Liver (tissue), 9 donors: ENCODE measurements around the gene KLKB1. TPM values are rescaled to one million over a fixed set of nuclear protein-coding genes. Genes with fewer than 3 reads are reported as not detected.
"Not testable (repeated sequence)": the region's sequence is repeated elsewhere in the genome, so short reads cannot be mapped to it uniquely, and the experiment has no call there.

ENCODE experiments used
- DNase-seq: peaks from one replicate; pipeline ENCODE4 v3.0.0-alpha.2; 2017; ENCODE audit warnings: low spot score
- H3K27ac ChIP-seq, 2 donors: one replicate each; pipeline ENCODE4 v1.7.0; 2013; ENCODE audit warnings: inconsistent platforms in 2 of 2, low read length in 2 of 2, control low read depth in 1 of 2, low read depth in 1 of 2, mild to moderate bottlenecking in 1 of 2
- H3K27me3 ChIP-seq, 4 donors: one replicate each; pipeline versions ENCODE4 v1.6.1 to v1.7.0; 2013; ENCODE audit warnings: low read length in 3 of 4, inconsistent platforms in 1 of 4, mild to moderate bottlenecking in 1 of 4, moderate library complexity in 1 of 4; ENCODE audit not compliant: control insufficient read depth in 4 of 4, insufficient read depth in 4 of 4
- H3K36me3 ChIP-seq, 4 donors: one replicate each; pipeline versions ENCODE4 v1.6.1 to v1.7.0; 2013; ENCODE audit warnings: low read length in 3 of 4, mild to moderate bottlenecking in 3 of 4, low read depth in 1 of 4, moderate library complexity in 1 of 4; ENCODE audit not compliant: control insufficient read depth in 4 of 4, insufficient read depth in 3 of 4
- H3K4me1 ChIP-seq, 4 donors: one replicate each; pipeline versions ENCODE4 v1.6.1 to v1.7.0; 2013; ENCODE audit warnings: low read length in 3 of 4, mild to moderate bottlenecking in 3 of 4, moderate library complexity in 1 of 4; ENCODE audit not compliant: control insufficient read depth in 4 of 4, insufficient read depth in 4 of 4
- H3K4me3 ChIP-seq, 3 donors: one replicate each; pipeline versions ENCODE4 v1.6.1 to v1.7.0; 2013; ENCODE audit warnings: low read length in 3 of 3, control low read depth in 1 of 3, low read depth in 1 of 3, mild to moderate bottlenecking in 1 of 3
- H3K9ac ChIP-seq, 2 donors: one replicate each; pipeline ENCODE4 v1.7.0; 2013; ENCODE audit warnings: low read length in 2 of 2, mild to moderate bottlenecking in 2 of 2, moderate library complexity in 2 of 2, control low read depth in 1 of 2, low read depth in 1 of 2
- H3K9me3 ChIP-seq, 4 donors: one replicate each; pipeline versions ENCODE4 v1.6.1 to v1.7.0; 2013; ENCODE audit warnings: low read length in 3 of 4; ENCODE audit not compliant: control insufficient read depth in 4 of 4
- ATF3 ChIP-seq: IDR thresholded peaks from 2 replicates; pipeline ENCODE4 v1.6.1; 2016; ENCODE audit warnings: antibody characterized with exemption
- CTCF ChIP-seq: fragments of 150-350 bp; IDR thresholded peaks from 2 replicates; pipeline ENCODE4 v1.5.1; 2017; ENCODE audit warnings: improper control_type of control experiment, low read depth, low read length; ENCODE audit not compliant: missing input control
- FOXA1 ChIP-seq: IDR thresholded peaks from 2 replicates; pipeline ENCODE4 v1.6.1; 2016; ENCODE audit warnings: antibody characterized with exemption
- FOXA2 ChIP-seq: IDR thresholded peaks from 2 replicates; pipeline ENCODE4 v1.6.1; 2016; ENCODE audit warnings: antibody characterized with exemption
- HNF4A ChIP-seq, 2 donors: conservative IDR thresholded peaks; 2 replicates each; pipeline ENCODE4 v1.6.1; 2016; ENCODE audit warnings: antibody characterized with exemption in 2 of 2, mild to moderate bottlenecking in 2 of 2
- HNF4G ChIP-seq: IDR thresholded peaks from 2 replicates; pipeline ENCODE4 v1.6.1; 2016; ENCODE audit warnings: antibody characterized with exemption
- JUND ChIP-seq, 2 donors: IDR thresholded peaks; 2 replicates each; pipeline ENCODE4 v1.6.1; 2016; ENCODE audit warnings: antibody characterized with exemption in 2 of 2
- MAX ChIP-seq: IDR thresholded peaks from 2 replicates; pipeline ENCODE4 v1.6.1; 2016; ENCODE audit warnings: antibody characterized with exemption
- NR2F2 ChIP-seq: IDR thresholded peaks from 2 replicates; pipeline ENCODE4 v1.6.1; 2016; ENCODE audit warnings: antibody characterized with exemption
- RAD21 ChIP-seq, 2 donors: IDR thresholded peaks; 2 replicates each; pipeline ENCODE4 v1.6.1; 2016; ENCODE audit warnings: antibody characterized with exemption in 2 of 2, mild to moderate bottlenecking in 2 of 2
- REST ChIP-seq: IDR thresholded peaks from 2 replicates; pipeline ENCODE4 v1.6.1; 2016; ENCODE audit warnings: antibody characterized with exemption, mild to moderate bottlenecking
- SP1 ChIP-seq: IDR thresholded peaks from 2 replicates; pipeline ENCODE4 v1.6.1; 2018; ENCODE audit warnings: antibody characterized with exemption, mild to moderate bottlenecking
- YY1 ChIP-seq: IDR thresholded peaks from 2 replicates; pipeline ENCODE4 v1.6.1; 2016; ENCODE audit warnings: antibody characterized with exemption, mild to moderate bottlenecking
- ZBTB33 ChIP-seq: IDR thresholded peaks from 2 replicates; pipeline ENCODE4 v1.6.1; 2016; ENCODE audit warnings: antibody characterized with exemption
- WGBS: extraction: QIAGEN DNeasy Blood & Tissue Kit; methylation state at CpG from one replicate; pipeline ENCODE4 v1.1.7; 2013; 5-methylcytosine and 5-hydroxymethylcytosine counted together
- polyA plus RNA-seq, 2 donors: library from polyadenylated mRNA; stranded (reverse) in 1 of 2; unstranded in 1 of 2; fragments of 200-250 nt in 1 of 2; fragments of >200 nt in 1 of 2; fragmentation: Nextera tagmentation in 1 of 2; extraction: Ambion mirVana in 1 of 2; gene quantifications; one replicate each; pipeline versions ENCODE4 v1.2.1 to v1.2.3, GENCODE V29; 2013 to 2015
- total RNA-seq, 2 donors: library from RNA; depleted of rRNA; stranded (reverse); fragments of >200 nt; gene quantifications; one replicate each; pipeline ENCODE4 v1.2.3, GENCODE V29; 2014
- donor health status: healthy.
- donor health status: healthy.
- donor health status: healthy.
- donor health status: healthy.
- donor health status: healthy.

The KLKB1 gene
- total and polyA plus RNA-seq, 4 donors = 36.5 to 78.9 (median 60.2) TPM

GRCh38 chr4:186243331-186243730 is 16.0 kb downstream of the KLKB1 start (continued):
- TF ChIP-seq CTCF = no peak
- TF ChIP-seq HNF4A (conservative IDR thresholded peaks at IDR 0.05) = no peak

- no peak overlapping the region for H3K9ac ChIP-seq
- 94% methylated on average over 5 of the region's 5 CpGs for WGBS
- peaks cover 0 to 4% (median under 1%) of the 10 kb centered on the region in 4 donors for H3K4me1 ChIP-seq
- H3K9me3 ChIP-seq = no peaks in the 10 kb centered on the region
- H3K4me3 ChIP-seq = no peak overlapping the region
- H3K36me3 ChIP-seq = peaks cover 0 to 15% (median 10%) of the 10 kb centered on the region in 4 donors
- H3K27ac ChIP-seq = no peak overlapping the region
- H3K27me3 ChIP-seq = no peaks in the 10 kb centered on the region
- TF ChIP-seq HNF4G = no peak
- no peak for TF ChIP-seq JUND (IDR thresholded peaks at IDR 0.05)
- TF ChIP-seq YY1 = no peak
- TF ChIP-seq FOXA1 = no peak
- no peak for TF ChIP-seq REST
- TF ChIP-seq RAD21 (IDR thresholded peaks at IDR 0.05) = no peak
- TF ChIP-seq MAX = no peak
- TF ChIP-seq NR2F2 = no peak
- no peak for TF ChIP-seq HNF4A (conservative IDR thresholded peaks at IDR 0.05)
- no peak for TF ChIP-seq FOXA2
- TF ChIP-seq ZBTB33 = no peak
- no peak for TF ChIP-seq CTCF
- TF ChIP-seq SP1 = no peak
- no peak for TF ChIP-seq ATF3
- DNase-seq = no peak
Observed at GRCh38 chr4:186244835-186245234, 17.5 kb downstream of the KLKB1 start.

GRCh38 chr4:186247062-186247752 is 19.9 kb downstream of the KLKB1 start:
- H3K27me3 ChIP-seq, DNase-seq, H3K9ac ChIP-seq, H3K4me3 ChIP-seq, H3K27ac ChIP-seq, H3K9me3 ChIP-seq, H3K36me3 ChIP-seq: not testable (repeated sequence)
- 94% methylated on average over 9 of the region's 9 CpGs for WGBS
- peaks cover 4 to 17% (median 12%) of the 10 kb centered on the region in 4 donors for H3K4me1 ChIP-seq
